ENCODE results near the gene MSRB1. TPM values are rescaled to one million over a fixed set of nuclear protein-coding genes. Genes with fewer than 3 reads are reported as not detected.
"Not testable (repeated sequence)": the region's sequence is repeated elsewhere in the genome, so short reads cannot be mapped to it uniquely, and the experiment has no call there.

Gene MSRB1
- total RNA-seq, 3 donors from 2014 or later (not counting 1 experiment from before 2014, with no cell fraction given): 10.8 to 19.9 (median 14.8) TPM

- intact Hi-C loops (cut with micrococcal nuclease): no loop called here
- no peak overlapping the region for H3K4me3 ChIP-seq (ENCODE audit: low read length)
- no peak overlapping the region for H3K27ac ChIP-seq (ENCODE audit: low read length)
- TF ChIP-seq CTCF (IDR thresholded peaks at IDR 0.05): no peak
- H3K4me1 ChIP-seq (ENCODE audit: control insufficient read depth, insufficient read depth, low read length): peaks cover 32% of the 10 kb centered on the region
- Mint-ChIP-seq H3K27ac (no peak overlapping the region), H3K4me1 (peaks cover 6 to 24% of the 10 kb centered on the region in 2 donors), H3K4me3 (no peak overlapping the region), H3K9me3 (no peaks in the 10 kb centered on the region), H3K36me3 (no peaks in the 10 kb centered on the region), H3K27me3 (ENCODE audit: low read depth in 2 of 2) (no peaks in the 10 kb centered on the region)
- H3K9me3 ChIP-seq (ENCODE audit: control insufficient read depth, insufficient read depth, low read length): no peaks in the 10 kb centered on the region
- ATAC-seq (no peak), DNase-seq (no peak)
- WGBS (ENCODE audit: insufficient coverage): 91% methylated on average over 23 of the region's 23 CpGs
- peaks cover 15% of the 10 kb centered on the region for H3K36me3 ChIP-seq (ENCODE audit: control insufficient read depth, insufficient read depth, low read length)
- H3K27me3 ChIP-seq (ENCODE audit: control insufficient read depth, insufficient read depth, low read length): no peaks in the 10 kb centered on the region
Measured at GRCh38 chr16:1940273-1941161, 2.5 kb downstream of the MSRB1 start.

GRCh38 chr16:1939833-1940232 lies 3.2 kb downstream of the MSRB1 start:
- peaks cover 6 to 24% of the 10 kb centered on the region in 2 donors for H3K4me1 Mint-ChIP-seq
- ATAC-seq; H3K27me3 ChIP-seq (ENCODE audit: control insufficient read depth, insufficient read depth, low read length); intact Hi-C loops (cut with micrococcal nuclease); H3K4me3 ChIP-seq (ENCODE audit: low read length); H3K27ac ChIP-seq (ENCODE audit: low read length); DNase-seq; H3K27me3 Mint-ChIP-seq (ENCODE audit: low read depth in 2 of 2); H3K9me3 Mint-ChIP-seq; H3K9me3 ChIP-seq (ENCODE audit: control insufficient read depth, insufficient read depth, low read length); H3K36me3 Mint-ChIP-seq; H3K4me3 Mint-ChIP-seq; H3K27ac Mint-ChIP-seq: not testable (repeated sequence)
- peaks cover 32% of the 10 kb centered on the region for H3K4me1 ChIP-seq (ENCODE audit: control insufficient read depth, insufficient read depth, low read length)
- WGBS (ENCODE audit: insufficient coverage): 98% methylated on average over 8 of the region's 8 CpGs
- H3K36me3 ChIP-seq (ENCODE audit: control insufficient read depth, insufficient read depth, low read length): peaks cover 15% of the 10 kb centered on the region

GRCh38 chr16:1938910-1939309 lies 4.1 kb downstream of the MSRB1 start:
- intact Hi-C loops (cut with micrococcal nuclease): no loop called here
- Histone ChIP-seq H3K4me1 (ENCODE audit: control insufficient read depth, insufficient read depth, low read length) (peaks cover 32% of the 10 kb centered on the region), H3K36me3 (ENCODE audit: control insufficient read depth, insufficient read depth, low read length) (peaks cover 15% of the 10 kb centered on the region), H3K27ac (ENCODE audit: low read length) (no peak overlapping the region), H3K4me3 (ENCODE audit: low read length) (no peak overlapping the region), H3K27me3 (ENCODE audit: control insufficient read depth, insufficient read depth, low read length) (no peaks in the 10 kb centered on the region), H3K9me3 (ENCODE audit: control insufficient read depth, insufficient read depth, low read length) (no peaks in the 10 kb centered on the region)
- H3K9me3 Mint-ChIP-seq: no peaks in the 10 kb centered on the region
- H3K27me3 Mint-ChIP-seq (ENCODE audit: low read depth in 2 of 2): no peaks in the 10 kb centered on the region
- H3K4me3 Mint-ChIP-seq: no peak overlapping the region
- no peaks in the 10 kb centered on the region for H3K36me3 Mint-ChIP-seq
- H3K27ac Mint-ChIP-seq: no peak overlapping the region
- ATAC-seq (no peak), DNase-seq (no peak)
- H3K4me1 Mint-ChIP-seq: peaks cover 0 to 21% of the 10 kb centered on the region in 2 donors
- TF ChIP-seq CTCF (IDR thresholded peaks at IDR 0.05): no peak
- 92% methylated on average over 17 of the region's 17 CpGs for WGBS (ENCODE audit: insufficient coverage)

- H3K9me3 Mint-ChIP-seq: no peaks in the 10 kb centered on the region
- no peaks in the 10 kb centered on the region for H3K36me3 Mint-ChIP-seq
- no peak overlapping the region for H3K27ac ChIP-seq (ENCODE audit: low read length)
- no peak overlapping the region for H3K4me3 Mint-ChIP-seq
- no peak for DNase-seq
- no peaks in the 10 kb centered on the region for H3K27me3 Mint-ChIP-seq (ENCODE audit: low read depth in 2 of 2)
- peaks cover 15% of the 10 kb centered on the region for H3K36me3 ChIP-seq (ENCODE audit: control insufficient read depth, insufficient read depth, low read length)
- no peak for TF ChIP-seq CTCF (IDR thresholded peaks at IDR 0.05)
- H3K27ac Mint-ChIP-seq: no peak overlapping the region
- ATAC-seq: no peak
- peaks cover 27% of the 10 kb centered on the region for H3K4me1 ChIP-seq (ENCODE audit: control insufficient read depth, insufficient read depth, low read length)
- no peak overlapping the region for H3K4me3 ChIP-seq (ENCODE audit: low read length)
- H3K27me3 ChIP-seq (ENCODE audit: control insufficient read depth, insufficient read depth, low read length): no peaks in the 10 kb centered on the region
- 94% methylated on average over 10 of the region's 10 CpGs for WGBS (ENCODE audit: insufficient coverage)
- peaks cover 0 to 16% of the 10 kb centered on the region in 2 donors for H3K4me1 Mint-ChIP-seq
- intact Hi-C loops (cut with micrococcal nuclease): no loop called here
- H3K9me3 ChIP-seq (ENCODE audit: control insufficient read depth, insufficient read depth, low read length): no peaks in the 10 kb centered on the region
Measured at GRCh38 chr16:1938316-1938715, 4.7 kb downstream of the MSRB1 start.

Measured in natural killer cell (primary cell).